GM06990 (cell line): ENCODE data around the gene TTC8.
"Not testable (repeated sequence)": the region's sequence is repeated elsewhere in the genome, so short reads cannot be mapped to it uniquely, and the experiment has no call there.

Source experiments
- DNase-seq: peaks from one replicate; pipeline ENCODE4 v3.0.0-alpha.2; 2011; ENCODE audit not compliant: insufficient read length; ENCODE audit errors: extremely low read depth
- H3K27me3 ChIP-seq: replicated peaks from 2 replicates; pipeline ENCODE4 v1.6.0; 2011; ENCODE audit warnings: low read length; ENCODE audit not compliant: control insufficient read depth, insufficient read depth
- H3K36me3 ChIP-seq: 2 replicates; pipeline ENCODE4 v1.5.1; 2011; ENCODE audit warnings: low read length; ENCODE audit not compliant: control insufficient read depth, insufficient read depth
- H3K4me3 ChIP-seq: replicated peaks from 2 replicates; pipeline ENCODE4 v1.5.1; 2011; ENCODE audit warnings: low read depth, mild to moderate bottlenecking, control low read depth, low read length
- TF ChIP-seq, protein P1 (sequence below): IDR thresholded peaks from 2 replicates; pipeline ENCODE4 v1.5.1; 2011; ENCODE audit warnings: low read length, control low read depth, mild to moderate bottlenecking, inconsistent platforms; ENCODE audit not compliant: insufficient read depth, poor library complexity, severe bottlenecking

TTC8 gene

DNA sequence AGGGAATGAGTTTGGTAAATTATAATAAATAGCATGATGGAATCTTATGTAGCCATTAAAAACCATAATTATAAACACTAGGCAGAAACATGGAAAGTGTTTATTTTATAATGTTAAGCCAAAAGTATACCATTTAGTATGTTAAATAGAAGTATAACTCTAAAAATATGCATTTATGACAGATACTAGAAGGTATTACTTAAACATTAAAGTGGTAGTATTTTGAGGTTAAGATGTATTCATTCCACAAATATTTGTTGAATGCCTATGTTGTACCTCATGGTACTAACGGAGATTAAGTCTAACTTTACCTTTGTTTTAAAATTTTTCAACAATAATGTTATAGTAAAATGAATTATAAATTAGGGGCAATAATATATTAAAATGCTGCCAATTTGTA is 24.1 kb downstream of the TTC8 start:
- TF ChIP-seq, protein P1, sequence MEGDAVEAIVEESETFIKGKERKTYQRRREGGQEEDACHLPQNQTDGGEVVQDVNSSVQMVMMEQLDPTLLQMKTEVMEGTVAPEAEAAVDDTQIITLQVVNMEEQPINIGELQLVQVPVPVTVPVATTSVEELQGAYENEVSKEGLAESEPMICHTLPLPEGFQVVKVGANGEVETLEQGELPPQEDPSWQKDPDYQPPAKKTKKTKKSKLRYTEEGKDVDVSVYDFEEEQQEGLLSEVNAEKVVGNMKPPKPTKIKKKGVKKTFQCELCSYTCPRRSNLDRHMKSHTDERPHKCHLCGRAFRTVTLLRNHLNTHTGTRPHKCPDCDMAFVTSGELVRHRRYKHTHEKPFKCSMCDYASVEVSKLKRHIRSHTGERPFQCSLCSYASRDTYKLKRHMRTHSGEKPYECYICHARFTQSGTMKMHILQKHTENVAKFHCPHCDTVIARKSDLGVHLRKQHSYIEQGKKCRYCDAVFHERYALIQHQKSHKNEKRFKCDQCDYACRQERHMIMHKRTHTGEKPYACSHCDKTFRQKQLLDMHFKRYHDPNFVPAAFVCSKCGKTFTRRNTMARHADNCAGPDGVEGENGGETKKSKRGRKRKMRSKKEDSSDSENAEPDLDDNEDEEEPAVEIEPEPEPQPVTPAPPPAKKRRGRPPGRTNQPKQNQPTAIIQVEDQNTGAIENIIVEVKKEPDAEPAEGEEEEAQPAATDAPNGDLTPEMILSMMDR = no peak
- Histone ChIP-seq H3K4me3 (no peak overlapping the region), H3K36me3 (no peaks in the 10 kb centered on the region; the same call in 1 of the 2 replicates), H3K27me3 (no peaks in the 10 kb centered on the region)
- no peak for DNase-seq

DNA sequence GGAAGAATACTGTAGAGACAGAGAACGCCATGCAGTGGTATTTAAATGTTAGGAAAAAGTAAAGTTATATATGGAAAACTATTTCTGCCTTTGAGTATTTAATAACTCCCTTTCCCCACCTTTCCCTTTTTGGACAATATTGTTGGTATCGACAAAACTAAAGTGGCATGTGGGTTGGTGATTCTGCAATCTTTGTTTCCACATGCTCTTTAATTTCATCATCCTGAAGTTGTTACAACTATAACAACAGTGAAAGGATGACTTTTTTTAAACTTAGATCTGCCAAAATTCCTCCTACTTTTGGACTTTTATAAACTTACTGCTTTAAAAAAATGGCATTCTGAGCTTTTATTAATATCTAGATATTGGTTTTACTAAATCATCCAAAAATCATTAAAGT is 25.3 kb downstream of the TTC8 start:
- TF ChIP-seq, protein P1 = no peak
- H3K27me3 ChIP-seq = no peaks in the 10 kb centered on the region
- no peak overlapping the region for H3K4me3 ChIP-seq
- no peaks in the 10 kb centered on the region; the same call in 1 of the 2 replicates for H3K36me3 ChIP-seq
- no peak for DNase-seq

DNA sequence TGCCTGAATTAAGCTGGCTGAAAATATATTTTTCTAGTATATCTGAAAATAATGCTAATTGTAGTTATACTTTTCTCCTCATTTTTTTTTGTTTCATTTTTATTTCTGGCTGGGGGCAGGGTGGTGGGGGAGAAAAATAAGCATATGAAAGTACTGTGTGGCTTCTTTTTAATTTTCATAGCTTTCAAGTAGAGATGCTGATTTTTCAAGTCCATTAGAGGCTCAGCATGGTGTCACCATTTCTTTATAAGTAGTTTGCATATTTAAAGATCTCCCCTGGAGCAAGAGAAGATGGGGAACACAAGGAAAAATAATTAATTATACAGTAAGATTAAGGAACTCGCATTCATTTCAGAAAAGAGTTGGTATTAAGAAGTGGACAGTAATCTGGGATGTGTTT is 27.1 kb downstream of the TTC8 start:
- Histone ChIP-seq H3K36me3 (no peaks in the 10 kb centered on the region), H3K27me3 (no peaks in the 10 kb centered on the region), H3K4me3 (no peak overlapping the region)
- no peak for DNase-seq
- TF ChIP-seq, protein P1 = no peak

DNA sequence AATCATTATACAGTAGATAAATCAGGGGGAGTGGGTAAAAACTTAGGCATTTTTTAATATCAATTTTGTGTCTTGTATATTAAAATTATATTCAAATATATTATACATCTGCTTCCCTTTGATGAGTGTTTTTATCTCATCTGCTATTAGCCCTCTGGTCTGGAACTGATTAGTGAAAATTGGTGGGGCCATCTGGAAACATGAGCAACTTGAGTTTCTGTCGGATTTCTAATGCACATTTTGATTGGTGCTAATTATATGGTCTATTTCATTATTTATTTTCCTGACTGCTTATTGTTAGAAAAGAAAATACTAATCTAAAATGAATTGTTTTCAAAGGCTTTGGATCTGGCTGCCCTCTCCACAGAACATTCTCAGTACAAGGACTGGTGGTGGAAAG is 28.2 kb downstream of the TTC8 start:
- Histone ChIP-seq H3K27me3 (no peaks in the 10 kb centered on the region), H3K4me3 (no peak overlapping the region), H3K36me3 (no peaks in the 10 kb centered on the region)
- TF ChIP-seq, protein P1 = no peak
- DNase-seq = no peak

DNA sequence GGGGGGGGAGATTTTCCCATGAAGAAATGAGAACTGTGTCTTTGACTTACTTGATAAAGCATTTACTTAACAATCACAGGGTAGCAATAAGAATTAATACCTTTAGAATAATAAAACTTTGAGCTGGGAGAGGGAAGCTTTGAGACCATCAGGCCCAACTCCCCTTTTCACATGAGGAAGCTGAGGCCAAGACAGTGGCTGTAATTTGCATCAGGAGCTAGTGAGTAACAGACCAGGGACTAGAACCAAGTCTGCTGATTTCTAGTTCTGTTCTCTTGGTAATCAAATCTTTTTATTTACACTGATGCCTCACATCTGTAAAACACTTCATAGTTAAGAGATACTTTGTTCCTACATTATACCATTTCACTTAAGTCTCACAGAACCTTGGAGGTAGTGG is 28.7 kb downstream of the TTC8 start:
- no peak for DNase-seq
- Histone ChIP-seq H3K4me3 (no peak overlapping the region), H3K27me3 (no peaks in the 10 kb centered on the region), H3K36me3 (no peaks in the 10 kb centered on the region)
- TF ChIP-seq, protein P1 = no peak

DNA sequence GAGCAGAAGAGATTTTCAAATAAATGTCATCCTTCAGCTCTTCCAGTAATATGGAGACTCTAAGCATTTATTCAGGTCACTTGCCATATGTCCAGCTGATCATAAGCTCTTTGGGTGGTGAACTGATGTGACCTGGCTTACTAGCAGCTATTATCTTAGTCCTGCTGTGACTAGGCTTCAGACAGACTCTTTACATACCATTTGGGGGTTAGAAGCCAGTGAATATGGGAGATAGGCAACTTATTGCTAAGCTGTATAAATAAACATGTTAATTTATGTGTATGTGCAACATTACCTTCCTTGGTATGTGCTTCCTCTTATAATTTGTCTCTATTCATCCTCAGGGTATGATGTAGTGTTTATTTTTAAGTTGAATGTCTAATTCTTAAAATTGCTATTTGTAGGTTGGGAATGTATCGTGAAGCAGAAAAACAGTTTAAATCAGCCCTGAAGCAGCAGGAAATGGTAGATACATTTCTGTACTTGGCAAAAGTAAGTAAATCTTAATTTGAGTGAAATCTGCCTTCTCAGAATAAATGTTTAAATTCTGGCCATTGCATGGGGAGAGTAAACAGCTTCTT is 32.4 kb downstream of the TTC8 start:
- H3K4me3 ChIP-seq = no peak overlapping the region
- DNase-seq = no peak
- no peaks in the 10 kb centered on the region for H3K27me3 ChIP-seq
- TF ChIP-seq, protein P1 = no peak
- H3K36me3 ChIP-seq = no peaks in the 10 kb centered on the region

DNA sequence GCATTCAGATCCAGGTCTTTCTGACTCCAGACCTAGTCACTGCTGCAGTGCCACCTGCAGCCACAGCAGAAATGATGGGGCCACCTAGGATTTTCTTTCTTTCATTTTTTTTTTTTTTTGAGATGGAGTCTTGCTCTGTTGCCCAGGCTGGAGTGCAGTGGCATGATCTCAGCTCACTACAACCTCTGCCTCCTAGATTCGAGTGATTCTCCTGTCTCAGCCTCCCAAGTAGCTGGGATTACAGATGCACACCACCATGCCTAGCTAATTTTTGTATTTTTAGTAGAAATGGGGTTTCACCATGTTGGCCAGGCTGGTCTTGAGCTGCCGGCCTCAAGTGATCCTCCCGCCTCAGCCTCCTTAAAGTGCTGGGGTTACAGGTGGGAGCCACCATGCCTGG is 33.4 kb downstream of the TTC8 start:
- not testable (repeated sequence) for H3K36me3 ChIP-seq, DNase-seq, H3K27me3 ChIP-seq, H3K4me3 ChIP-seq

DNA sequence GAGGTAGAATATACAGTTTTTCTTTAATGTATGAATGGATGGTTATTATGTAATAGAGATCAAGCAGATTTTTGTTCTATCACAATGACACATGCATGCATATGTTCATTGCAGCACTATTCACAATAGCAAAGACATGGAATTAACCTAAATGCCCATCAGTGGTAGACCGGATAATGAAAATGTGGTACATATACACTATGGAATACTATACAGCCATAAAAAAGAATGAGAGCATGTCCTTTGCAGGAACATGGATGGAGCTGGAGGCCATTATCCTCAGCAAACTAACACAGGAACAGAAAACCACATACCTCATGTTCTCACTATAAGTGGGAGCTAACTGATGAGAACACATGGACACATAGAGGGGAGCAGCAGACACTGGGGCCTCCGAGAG is 34.7 kb downstream of the TTC8 start:
- not testable (repeated sequence) for H3K36me3 ChIP-seq, H3K27me3 ChIP-seq, DNase-seq, H3K4me3 ChIP-seq
